DMS53 (cell line): ENCODE measurements around the gene UBXN7.
A peak's percentile ranks its signal among the peaks of the same experiment; 100 is the strongest.
"Not testable (repeated sequence)": the region's sequence is repeated elsewhere in the genome, so short reads cannot be mapped to it uniquely, and the experiment has no call there.

Source experiments
- DNase-seq: peaks from one replicate; lab custom pipeline; 2025; lab: John Stamatoyannopoulos, UW

UBXN7 gene

DNA sequence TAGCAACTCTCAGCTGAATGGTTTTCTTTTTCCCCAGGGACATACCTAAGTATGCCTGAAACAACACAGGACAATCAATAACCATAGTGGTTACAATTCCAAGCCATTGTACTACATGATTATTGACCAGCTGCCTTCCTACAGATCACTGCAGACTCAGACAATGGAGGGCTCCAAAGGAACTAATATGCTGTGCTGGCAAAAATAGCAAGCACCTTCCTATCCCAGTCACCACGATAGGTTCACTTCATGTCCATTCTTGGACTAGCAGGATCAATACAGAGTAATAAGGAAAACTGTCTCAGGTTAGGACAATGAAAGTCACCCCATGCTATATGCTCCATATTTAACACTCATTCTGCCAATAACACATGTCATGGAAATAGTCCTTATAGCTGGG is 76.6 kb downstream of the UBXN7 start:
- DNase-seq, result no peak

DNA sequence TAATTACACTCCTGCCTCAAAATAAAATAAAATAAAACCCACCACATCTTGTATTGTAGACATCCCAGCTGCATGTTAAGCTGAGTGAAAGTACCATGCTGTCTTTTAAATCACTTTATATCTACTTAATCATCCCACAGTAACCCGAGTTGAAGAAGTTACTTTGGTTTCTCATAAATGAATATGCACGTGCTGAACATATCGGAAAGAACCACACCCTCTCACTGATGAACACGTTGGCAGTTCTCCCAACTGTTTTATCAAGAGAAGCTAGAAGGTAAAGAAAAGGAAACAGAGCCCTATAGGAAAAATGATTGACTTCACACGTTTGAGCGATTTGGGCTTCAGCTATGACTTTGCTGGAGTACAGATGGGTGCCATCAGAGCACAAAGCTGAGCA is 78.1 kb downstream of the UBXN7 start:
- DNase-seq, result no peak

DNA sequence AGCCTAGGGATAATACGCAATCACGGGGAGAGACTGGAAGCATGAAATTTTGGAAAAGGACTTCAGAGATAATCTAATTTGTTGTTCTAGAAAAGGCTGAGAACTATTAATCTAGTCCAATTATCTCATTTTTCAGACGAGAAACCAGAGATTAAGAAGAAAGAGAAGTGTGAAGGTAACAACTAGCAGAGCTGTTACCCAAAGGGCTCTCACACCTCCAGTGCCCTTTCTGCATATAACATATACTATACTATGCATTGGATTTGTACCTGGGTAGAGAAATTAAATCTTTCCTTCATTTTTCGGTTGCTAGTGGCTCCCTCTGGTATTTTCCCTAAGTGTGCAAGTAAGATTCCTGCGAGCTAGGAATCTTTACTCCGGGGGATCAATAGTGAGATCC is 80.7 kb downstream of the UBXN7 start:
- no peak for DNase-seq

DNA sequence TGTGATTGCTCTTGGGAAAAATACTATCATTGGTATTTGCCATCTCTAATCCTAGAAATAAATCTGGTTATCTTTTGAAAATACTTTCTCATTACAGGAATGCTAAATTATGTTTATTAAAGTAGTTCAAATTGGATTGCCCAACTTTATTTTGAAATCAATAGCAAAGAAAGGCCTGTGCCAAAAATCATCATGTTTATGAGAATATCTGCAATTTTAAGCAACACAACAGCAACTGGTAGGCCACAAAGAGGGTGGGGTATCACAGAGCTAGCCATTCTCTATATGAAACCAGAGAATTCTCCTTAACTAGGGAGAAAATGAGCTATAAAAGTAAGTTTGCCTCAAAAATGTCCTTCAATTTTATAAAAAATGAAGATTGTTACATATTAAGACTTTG is 82.2 kb downstream of the UBXN7 start:
- no peak for DNase-seq

DNA sequence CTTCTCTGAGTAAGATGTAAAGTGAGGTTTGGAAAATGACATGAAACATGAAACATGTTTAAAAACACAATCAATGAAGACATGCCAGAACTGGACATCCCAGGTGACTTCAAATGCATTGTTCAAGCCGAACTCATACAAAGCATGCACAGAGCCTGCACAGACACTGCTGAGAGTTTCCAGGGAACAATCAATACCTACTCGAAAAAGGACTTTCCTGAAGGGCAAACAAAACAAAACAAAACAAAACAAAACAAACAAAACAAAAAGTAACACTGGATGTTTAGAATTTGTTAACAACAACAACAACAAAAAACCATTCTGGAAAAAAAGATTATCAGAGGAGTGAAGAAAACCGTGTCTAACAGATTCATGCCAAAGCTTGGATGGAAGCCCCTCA is 83.5 kb downstream of the UBXN7 start:
- DNase-seq, result no peak

DNA sequence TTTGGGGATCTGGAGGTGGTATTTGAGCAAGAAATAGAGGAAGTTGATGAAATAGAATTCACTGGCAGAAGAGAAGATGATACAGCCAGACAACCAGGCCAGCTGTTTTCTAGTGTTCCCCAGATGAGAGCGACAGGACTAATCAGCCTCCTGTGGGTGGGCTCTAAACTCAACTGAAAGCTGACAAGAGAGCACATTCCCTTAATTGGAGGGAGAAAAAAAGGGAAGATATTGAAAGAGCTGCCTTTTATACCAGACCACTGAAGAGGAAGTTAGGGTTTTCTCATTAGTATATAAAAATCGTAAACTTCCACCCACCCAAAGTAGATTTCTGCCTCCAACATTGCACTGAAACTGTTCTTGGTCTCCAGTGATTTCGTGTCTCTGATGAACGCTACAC is 87.6 kb downstream of the UBXN7 start:
- DNase-seq, result no peak

DNA sequence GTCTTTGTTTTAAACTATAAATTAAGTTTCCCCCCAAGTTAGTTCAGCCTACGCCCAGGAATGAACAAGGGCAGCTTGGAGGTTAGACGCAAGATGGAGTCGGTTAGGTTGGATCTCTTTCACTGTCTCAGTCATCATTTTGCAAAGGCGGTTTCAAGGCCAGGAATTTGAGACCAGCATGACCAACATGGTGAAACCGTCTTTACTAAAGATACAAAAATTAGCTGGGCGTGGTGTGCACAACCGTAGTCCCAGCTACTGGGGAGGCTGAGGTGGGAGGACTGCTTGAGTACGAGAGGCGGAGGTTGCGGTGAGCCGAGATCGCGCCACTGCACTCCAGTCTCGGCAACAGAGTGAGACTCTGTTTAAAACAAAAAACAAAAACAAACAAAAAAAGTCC is 88.3 kb downstream of the UBXN7 start:
- DNase-seq, result not testable (repeated sequence)

DNA sequence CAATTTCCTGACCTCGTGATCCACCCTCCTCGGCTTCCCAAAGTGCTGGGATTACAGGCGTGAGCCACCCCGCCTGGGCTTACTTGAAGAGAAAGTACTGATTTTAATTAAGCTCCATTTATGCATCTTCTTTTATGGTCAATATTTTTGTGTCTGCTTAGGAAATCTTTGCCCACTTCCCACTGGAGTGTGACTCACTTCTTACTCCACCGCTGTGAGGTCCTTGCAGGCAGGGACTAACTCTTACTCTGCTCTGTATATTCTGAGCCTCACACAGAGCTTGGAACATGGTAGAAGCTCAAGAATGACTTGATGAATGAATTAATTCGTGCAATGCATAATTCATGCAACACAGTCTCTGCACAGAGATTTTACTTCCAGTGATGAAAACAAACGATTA is 91.1 kb downstream of the UBXN7 start:
- DNase-seq, result no peak

DNA sequence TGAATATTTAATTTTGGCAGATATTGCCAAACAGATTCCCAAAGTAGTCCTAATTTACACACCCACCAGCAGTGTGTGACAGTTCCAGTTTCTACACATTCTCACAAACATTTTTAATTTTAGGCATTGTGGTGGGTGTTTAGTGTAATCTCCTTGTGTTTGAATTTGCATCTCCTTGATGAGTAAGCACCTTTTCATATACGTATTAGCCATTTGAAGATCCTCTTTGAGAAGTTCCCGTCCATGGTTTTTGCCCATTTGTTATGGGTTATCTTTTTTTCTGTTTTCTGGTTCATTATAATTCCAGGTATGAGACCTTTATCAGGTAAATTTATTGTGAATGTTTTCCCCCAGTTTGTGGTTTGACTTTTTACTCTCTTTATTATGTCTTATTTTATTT is 91.8 kb downstream of the UBXN7 start:
- DNase-seq, result no peak

DNA sequence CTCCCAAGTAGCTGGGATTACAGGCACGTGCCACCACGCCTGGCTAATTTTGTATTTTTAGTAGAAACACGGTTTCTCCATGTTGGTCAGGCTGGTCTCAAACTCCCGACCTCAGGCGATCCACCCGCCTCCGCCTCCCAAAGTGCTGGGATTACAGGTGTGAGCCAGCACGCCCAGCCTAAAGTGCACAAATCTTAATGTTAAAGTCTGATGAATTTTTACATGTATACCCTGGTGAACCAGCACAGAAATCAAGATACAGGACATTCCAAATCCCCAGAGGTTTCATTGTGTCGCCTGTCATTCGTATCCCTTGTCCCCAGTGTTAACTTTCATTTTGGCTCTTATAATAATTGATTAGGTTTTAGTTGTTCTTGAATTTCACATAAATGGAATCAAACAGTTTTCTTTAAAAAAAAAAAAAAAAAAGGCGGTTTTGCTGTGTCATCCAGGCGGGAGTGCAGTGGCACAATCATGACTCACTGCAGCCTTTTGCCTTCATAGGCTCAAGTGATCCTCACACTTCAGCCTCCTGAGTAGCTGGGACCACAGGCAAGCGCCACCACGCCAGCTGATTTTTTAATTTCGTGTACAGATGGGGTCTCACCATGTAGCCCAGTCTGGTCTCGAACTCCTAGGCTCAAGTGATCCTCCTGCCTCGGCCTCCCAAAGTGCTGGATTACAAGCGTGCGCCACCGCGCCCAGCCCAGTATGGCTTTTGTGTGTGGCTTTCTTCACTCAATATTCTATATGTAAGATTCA is 92.6 kb downstream of the UBXN7 start:
- peak; percentile 56 for DNase-seq

DNA sequence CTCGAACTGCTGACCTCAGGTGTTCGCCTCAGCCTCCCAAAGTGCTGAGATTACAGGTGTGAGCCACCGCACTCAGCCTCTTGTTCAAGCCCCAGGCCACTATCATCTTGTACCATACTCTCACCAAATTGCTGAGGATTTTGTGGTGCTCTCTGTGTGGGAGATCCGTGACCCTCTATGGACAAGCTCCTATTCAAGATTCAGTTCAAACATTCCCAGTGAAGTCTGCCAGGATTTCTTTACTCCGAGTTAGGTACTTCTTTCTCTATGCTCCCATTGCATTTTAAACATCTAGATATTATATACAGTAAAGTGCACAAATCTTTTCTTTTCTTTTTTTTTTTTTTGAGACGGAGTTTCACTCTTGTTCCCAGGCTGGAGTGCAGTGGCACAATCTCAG is 93.2 kb downstream of the UBXN7 start:
- no peak for DNase-seq

DNA sequence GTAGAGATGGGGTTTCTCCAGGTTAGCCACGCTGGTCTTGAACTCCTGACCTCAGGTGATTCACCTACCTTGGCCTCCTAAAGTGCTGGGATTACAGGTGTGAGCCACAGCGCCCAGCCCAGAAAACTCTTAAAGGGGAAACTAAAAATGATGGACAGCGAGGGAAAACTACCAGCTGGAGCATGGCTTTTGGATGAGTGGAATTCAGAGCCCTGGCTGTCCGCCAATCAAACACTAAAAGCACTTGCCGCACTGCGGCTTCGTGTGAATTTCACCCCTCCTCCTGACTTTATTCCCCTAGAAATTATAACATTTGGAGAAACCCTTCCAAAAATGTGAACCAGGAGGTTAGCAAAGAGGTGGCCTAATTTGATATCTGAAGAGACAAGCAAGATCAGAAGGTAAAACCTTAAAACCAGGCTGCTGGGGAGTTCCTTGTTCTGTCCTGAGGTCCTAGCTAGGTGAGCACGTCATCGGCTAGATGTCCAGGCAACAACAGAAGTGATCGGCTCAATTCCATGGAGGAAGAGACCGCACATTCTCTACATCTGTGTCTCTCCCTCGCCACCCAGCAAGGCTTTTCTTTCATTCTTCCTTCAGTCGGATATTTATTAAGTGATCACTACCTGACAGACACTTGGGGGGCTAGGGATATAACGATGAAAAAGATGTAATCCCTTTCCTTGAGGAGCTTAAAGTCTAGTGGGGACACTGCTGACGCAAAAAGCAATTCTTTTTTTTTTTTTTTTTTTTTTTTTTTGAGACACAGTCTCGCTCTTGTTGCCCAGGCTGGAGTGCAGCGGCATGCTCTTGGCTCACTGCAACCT is 95.7 kb downstream of the UBXN7 start:
- peak; percentile 29 for DNase-seq

DNA sequence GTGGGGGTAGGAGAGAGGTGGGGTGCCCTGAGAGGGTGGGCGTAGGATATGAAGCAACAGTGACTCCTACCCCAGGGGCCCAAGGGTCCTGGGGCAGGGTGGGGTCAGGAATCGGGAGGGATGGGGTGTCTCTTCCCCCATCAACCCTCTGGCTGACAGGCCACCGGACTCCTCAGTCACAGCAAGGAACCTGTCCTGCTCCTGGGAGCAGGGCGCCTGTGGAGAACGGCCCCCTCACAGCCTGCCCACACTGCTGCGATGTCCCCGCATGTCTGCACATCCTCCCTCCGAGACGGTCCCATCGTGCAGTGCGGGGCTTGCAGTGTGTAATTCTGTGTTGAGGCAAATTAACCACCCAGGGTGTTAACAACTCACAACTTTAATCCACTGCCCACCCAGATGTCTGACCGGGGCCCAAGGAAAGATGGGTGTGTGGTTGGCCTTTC is 96.7 kb downstream of the UBXN7 start:
- no peak for DNase-seq

DNA sequence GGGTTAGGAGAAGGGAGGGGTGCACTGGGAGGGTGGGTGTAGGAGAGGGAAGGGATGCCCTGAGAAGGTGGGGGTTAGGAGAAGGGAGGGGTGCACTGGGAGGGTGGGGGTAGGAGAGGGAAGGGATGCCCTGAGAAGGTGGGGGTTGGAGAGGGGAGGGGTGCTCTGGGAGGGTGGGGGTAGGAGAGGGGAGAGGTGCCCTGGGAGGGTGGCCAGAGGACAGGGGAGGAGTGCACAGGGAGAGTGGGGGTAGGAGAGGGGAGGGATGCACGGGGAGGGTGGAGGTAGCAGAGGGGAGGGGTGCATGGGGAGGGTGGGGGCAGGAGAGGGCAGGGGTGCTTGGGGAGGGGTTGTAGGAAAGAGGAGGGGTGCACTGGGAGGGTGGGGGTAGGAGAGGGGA is 97.2 kb downstream of the UBXN7 start:
- DNase-seq, result no peak

DNA sequence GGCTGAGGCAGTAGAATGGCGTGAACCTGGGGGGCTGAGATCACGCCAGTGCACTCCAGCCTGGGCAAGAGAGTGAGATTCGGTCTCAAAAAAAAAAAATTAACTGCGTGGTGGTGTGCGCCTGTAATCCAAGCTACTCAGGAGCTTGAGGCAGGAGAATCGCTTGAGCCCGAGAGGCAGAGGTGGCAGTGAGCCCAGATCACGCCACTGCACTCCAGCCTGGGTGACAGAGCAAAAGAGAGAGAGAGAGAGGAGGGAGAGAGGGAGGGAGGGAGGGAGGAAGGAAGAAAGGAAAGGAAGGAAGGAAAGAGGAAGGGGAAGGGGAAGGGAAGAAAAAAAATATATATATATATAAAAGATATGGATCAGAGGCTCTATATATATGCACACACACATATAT is 100.1 kb downstream of the UBXN7 start:
- no peak for DNase-seq

DNA sequence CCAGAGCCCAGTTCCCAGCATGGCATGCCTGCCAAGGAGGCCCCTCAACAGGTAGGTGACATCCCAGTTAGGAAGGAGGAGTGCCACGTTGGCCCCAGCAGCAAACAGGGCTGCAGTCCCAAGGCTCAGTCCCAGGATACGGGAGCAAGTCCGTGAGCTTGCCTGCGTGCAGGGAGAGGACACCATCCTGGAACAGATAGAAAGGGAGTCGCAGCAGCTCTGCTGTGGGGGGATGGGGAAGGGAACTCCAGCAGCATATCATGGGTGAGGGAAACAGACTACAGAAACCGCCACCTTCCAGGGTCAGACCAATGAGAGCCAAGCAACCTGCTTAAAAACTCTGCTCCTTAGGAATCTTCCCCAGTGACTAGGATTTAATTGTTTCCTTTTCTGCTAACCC is 104.8 kb downstream of the UBXN7 start:
- DNase-seq, result no peak

DNA sequence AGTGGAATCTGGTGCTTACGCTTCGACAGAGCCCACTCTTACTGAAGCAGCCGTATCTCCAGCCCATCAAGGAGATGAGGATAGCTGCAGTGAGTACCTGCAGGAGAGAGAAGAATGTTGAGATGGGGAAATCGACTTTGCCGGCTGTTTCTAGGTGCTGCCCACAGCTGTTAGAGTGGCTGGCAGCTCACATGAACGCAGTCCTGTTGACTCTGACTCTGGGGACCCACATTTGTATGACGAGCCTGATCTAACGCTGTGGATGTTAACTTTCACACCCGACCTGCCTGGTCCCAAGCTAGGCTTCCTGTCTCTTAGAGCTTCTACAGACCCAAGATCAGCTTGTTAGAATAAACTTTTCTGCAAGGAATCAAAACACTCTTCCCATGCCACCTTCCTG is 105.3 kb downstream of the UBXN7 start:
- no peak for DNase-seq

DNA sequence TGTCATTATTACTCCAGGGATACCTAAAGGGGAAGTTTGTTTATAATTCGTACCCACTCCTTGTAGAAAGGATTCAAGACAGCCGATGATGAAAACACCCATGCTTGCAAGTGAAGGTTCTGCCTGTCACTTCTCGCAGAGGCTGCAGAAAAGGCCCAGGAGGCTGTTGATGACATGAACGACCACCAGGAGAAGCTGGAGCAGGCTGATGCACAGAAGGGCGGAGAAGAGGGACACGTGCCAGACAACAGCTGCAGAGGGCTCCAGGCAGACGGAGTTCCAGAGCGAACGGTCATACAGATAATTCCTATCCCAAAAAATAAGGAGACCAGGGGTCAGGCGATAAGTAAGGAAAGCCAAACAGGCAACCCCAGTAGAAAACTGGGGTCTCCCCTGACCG is 108.5 kb downstream of the UBXN7 start:
- DNase-seq, result no peak

DNA sequence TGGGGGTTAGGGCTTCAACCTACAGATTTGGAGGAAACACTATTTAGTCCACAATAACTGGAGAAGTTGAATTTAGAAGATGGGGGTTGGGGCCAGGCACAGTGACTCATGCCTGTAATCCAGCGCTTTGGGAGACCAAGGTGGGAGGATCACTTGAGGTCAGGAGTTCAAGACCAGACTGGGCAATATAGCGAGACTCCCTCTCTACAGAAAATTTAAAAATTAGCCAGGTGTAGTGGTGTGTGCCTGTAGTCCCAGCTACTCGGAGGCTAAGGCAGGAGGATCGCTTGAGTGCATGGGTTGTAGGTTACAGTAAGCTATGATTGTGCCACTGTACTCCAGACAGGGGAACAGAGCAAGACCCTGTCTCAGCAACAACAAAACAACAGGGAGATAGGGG is 109.2 kb downstream of the UBXN7 start:
- no peak for DNase-seq

DNA sequence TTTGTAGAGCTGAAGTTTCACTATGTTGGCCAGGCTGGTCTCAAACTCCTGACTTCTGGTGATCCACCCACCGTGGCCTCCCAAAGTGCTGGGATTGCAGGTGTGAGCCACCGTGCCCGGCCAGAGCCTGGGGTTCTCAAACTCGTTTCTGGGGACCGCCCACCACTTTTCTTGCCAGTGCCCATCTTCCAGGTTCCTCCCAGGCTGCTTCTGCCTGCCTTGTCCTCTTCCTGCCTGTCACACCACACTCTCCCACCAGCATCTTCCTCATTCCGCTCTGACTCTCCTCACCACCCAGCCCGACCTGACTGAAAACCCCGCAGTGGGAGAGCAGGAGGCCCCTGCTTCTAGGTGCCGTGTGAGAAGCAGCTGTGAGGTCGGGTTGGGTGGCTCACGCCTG is 111.1 kb downstream of the UBXN7 start:
- no peak for DNase-seq

DNA sequence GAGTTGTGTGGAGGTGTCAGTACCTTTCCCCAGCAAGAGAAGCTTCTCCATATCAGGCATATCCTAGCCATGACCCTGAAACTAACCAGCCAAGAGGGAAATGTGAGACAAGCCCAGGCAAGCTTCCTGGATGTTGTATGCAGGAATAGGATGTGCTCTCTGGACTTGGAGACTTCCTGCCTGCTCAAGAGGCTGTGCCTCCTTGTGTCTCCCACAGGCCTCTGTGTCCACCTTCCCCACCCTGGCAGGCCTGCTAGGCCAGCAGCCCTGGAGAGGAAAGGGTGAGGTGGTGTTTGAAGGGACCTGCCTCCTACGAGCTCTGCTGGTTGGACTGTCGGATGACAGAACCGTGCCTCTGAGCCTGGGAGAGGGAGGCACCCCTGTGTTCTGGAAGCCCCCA is 112.1 kb downstream of the UBXN7 start:
- no peak for DNase-seq

DNA sequence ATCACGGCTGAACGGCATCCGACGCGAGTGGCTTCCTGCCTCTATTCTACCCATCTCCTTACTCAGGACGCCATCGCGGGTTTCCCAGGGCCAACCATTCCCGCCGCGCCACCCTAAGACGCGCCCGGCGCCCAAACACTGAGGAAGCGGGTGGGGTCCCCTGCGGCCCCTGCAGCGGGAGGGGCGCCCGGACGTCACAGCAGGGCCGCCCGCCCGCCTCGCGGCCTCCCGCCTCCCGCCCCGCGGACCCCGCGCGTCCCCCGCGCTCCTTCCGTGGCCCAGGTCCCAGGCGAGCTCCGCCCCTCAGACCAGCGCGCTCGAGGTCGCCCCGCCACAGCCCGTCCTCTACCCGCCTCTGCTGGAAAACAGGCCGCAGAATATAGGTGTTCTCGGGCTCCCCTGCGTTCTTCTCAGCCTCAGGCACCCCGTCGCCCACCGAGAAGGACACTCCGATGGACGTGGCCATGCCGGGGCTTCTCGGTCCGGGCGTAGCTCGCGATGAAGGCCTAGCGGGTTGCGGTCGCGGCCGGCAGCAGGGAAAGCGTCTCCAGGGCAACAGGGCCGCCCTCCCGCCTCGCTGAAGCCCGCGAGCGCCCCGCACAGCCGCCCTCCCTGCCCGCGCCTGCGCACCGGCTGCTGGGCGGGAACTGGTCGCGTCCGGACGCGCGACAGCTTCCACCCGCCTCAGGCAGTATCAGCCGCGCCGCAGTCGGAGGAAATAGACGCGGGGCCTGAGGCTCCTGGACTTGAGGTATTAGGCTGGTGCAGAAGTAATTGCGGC is 114.3 kb downstream of the UBXN7 start, which contains the start of gene DYNLT2B:
Gene DYNLT2B, minus strand, starts transcription at position 554 of the 781 bp plus-strand sequence. Its CDS starts 88 bp downstream, at position 466.
- peak; percentile 95 for DNase-seq
